ENCODE measurements around the gene SAP130.

Gene SAP130

DNA sequence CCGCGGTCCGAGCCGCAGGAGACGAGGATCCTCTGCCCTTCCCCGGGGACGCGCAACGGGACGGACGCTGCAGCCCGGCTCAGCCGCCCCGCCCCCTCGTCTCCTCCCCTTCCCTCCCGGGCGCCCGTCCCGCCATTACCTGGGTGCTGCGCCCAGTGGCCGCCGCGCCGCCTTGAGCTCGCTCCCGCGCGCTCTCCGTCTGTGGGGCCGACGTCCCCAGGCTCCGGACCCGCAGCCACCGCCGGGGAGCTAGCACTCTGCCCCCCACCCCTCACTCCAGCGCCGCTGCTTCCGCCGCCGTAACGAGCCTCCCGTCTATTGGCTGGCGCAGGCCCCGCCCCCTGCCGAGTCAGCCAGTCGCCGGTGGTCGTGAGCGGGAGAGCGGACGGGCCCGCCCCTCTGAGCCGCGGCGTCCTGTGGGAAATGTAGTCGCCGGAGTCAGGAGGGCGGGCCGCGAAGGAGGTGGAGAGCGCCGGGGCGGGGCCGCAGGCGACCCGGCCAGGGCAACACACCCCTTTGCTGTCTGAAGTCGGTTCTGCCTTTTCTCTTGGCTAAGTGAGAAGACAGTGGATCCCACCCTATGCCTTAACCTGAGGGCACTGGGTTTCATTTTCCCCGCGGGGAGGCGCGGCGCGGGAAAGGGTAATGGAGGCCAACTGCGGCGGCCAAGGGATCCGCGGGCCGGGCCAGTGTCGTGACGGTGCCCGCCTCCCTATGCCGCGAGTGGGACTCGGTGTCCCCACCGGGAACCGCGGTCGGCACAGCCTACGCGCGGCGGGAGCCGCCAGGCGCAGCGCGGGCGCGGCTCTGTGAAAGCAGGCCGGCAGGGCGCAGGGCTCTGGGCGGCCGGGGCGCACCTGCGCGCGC is at the start of gene SAP130:
TSS of gene SAP130 (minus strand) at position 259 of the 867 bp plus-strand sequence. CDS start 1,767 bp downstream, outside the sequence.
- peak; percentile 91 for DNase-seq

DNA sequence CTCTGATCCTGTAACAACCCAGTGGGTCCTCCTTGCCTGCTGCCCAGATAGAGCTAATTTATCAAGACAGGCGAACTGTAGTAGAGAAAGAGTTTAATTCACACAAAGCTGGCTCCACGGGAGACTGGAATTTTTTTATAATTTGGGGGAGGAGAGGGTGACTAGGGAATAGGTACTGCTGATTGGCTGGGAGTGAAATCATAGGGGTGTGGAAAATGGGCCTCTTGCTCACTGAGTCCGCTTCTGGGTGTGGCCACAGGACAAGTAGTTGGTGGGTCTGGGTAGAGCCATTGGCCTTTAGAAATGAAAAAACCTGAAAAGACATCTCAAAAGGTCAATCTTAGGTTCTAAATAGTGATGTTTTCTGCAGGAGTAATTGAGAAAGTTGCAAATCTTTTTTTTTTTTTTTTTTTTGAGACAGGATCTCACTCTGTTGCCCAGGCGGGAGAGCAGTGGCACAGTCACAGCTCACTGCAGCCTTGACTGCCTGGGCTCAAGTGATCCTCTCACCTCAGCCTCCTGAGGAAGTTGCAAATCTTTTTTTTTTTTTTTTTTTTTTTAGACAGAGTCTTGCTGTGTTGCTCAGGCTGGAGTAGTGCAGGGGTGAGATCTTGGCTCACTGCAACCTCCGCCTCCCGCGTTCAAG is 48.7 kb upstream of the SAP130 start:
- DNase-seq = no peak

GRCh38 chr2:128073278-128073677 is 45.4 kb upstream of the SAP130 start:
- DNase-seq = no peak

DNA sequence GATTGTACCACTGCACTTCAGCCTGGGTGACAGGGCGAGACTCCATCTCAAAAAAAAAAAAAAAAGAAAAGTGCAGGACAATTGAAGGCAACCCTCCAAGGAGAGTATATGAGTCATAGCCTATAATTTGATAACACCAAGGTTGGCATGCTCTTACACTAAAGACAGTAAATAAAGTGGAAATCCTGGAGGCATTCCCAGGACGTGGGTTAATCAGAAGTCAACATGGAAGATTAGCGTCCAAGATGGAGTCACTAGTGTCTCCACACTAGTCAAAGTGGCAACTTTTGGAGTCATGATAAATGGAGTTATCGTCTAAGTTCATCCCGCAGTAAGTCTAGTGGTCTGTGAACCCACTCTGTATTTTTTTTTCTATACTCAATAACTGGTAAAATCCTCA is 41.9 kb upstream of the SAP130 start:
- DNase-seq = no peak

- DNase-seq = no peak
These were observed 36.5 kb upstream of the SAP130 start for GRCh38 chr2:128064353-128064752.

DNA sequence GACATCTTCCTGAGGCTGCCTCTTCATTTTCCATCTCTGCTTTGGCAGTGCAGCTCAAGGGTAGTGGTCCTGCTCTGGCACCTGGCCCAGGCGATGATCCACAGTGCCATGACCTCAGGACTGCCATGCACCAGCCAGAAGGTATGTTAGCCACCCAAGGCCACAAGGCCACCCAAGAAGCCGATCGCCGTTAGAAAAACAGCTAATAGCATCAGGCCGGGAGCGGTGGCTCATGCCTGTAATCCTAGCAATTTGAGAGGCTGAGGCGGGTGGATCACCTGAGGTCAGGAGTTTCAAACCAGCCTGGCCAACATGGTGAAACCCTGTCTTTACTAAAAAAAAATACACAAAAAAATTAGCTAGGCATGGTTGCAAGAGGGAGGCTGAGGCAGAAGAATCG is 34.7 kb upstream of the SAP130 start:
- DNase-seq = no peak

- DNase-seq = no peak
These were observed 30.3 kb upstream of the SAP130 start for GRCh38 chr2:128058114-128058513.

DNA sequence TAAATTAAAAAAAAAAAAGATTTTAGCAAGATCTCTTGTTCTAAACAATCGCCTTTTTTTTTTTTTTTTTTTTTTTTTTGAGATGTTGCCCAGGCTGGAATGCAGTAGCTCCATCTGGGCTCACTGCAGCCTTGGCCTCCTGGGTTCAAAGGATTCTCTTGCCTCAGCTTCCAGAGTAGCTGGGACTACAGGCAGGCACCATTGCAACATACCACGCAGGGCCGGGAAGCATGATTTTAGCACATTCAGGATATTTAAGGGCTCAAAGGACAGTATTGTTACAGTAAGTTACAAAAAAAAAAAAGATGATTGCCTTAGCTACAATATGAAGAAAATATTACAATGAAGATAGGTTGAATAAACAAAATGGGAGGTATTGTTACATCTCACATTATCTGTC is 29.5 kb upstream of the SAP130 start:
- DNase-seq = no peak

DNA sequence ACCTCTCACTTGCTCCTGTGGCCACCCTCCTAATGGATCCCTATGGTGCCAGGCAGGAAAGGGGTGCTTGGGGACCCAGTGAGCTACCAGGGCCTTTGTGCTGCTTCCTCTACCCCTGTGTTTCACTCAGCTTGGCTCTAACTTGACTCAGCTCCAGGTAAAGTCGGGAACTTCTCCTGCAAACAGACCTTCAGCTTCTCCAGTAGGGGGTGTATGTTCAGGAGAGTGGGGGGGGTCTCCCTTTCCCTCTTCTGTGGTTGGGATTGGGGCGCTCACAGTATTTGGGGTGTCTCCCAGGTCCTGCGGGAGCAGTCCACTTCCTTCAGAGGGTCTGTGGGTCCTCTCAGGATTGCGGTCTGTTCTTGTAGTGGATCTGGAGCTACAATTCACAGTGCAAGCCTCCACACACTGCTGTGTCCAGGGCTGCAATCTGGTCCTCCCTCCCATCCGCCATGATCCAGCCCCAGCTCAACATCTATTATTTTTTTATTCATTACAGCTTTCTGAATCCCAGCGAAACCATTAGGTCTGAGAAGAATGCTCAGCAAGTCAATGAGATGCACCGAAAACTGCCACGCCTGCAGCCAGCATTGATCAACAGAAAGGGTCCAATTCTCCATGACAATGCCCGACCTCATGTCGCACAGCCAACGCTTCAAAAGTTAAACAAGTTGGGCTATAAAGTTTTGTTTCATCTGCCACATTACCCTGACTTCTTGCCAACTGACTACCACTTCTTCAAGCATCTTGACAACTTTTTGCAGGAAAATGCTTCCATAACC is 26.4 kb upstream of the SAP130 start:
- no peak for DNase-seq

- no peak for DNase-seq
These were observed 25.5 kb upstream of the SAP130 start for GRCh38 chr2:128053331-128053730.

DNA sequence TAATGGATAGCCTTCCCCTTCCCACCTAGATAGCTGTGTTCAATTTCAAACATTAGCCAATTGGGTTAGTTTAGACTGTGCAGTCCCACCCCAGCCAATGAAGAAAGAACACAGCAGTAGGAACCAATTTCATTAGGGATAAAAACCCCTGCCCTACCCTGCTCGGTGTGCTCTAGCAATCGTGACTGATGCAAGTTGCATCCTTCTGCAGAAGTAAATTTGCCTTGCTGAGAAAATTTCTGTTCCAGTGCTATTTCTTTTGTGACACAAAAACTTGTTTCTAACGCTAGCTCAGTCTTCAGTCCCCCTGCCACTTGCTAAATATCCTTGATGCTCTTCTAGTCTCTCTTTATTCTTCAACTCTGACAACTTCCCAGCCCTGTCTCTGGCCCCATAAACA is 15.2 kb upstream of the SAP130 start:
- DNase-seq = no peak

DNA sequence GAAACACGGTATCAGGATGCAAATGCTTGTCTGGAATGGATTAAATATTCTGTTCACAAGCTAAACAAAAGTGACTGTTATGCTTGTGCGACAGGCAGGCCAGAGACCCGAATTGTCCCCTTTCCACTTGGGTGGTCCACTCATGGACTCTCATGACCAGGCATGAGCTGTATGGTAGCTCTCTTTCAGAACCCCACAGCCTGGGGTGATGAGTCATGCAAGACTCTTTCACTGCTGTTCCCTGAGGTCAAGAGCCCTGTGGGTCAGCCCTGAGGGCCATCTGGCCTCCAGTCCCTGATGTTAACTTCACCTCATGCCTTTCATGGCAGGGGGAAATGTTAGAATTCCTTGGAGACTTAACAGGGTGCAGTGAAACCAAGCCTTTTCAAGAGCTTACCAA is 13.7 kb upstream of the SAP130 start:
- no peak for DNase-seq

GRCh38 chr2:128040166-128040771 is 12.4 kb upstream of the SAP130 start:
- no peak for DNase-seq

DNA sequence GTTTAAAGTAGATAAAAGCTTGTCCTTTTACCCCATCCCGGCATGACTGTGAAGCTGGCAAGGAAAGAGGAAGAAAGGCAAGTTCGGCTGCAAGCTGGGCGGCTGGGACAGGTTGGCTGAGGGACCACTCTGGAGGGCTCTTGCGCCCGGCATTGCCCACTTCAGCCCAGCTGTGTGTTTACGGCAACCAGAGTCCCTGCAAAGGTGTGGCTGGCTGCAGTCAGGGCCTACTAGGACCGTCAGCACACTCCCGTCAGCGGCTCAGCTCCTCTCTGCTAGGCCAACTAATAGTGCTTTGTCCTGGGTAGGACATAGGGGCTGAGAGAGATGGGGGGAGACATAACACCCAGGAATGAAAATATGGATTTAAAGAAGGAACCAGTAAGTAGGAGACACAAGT is 11.7 kb upstream of the SAP130 start:
- DNase-seq = no peak

DNA sequence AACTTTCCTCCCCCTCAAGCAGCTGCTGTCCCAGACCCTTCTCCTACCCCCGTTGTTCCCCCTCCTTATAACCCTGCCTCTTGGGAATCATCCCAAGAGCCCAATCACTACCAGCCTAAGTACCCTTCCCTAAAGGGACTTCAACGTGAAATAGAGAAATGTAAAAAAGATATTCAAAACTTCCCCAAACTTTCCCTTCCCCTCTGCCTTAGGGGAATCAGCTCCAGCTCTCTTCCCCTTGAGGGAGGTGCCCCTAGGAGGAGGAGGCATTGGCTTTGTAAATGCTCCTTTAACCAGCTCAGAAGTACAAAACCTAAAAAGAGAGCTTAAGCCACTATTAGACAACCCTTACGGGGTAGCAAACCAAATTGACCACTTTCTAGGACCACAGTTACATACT is 10.6 kb upstream of the SAP130 start:
- no peak for DNase-seq

DNA sequence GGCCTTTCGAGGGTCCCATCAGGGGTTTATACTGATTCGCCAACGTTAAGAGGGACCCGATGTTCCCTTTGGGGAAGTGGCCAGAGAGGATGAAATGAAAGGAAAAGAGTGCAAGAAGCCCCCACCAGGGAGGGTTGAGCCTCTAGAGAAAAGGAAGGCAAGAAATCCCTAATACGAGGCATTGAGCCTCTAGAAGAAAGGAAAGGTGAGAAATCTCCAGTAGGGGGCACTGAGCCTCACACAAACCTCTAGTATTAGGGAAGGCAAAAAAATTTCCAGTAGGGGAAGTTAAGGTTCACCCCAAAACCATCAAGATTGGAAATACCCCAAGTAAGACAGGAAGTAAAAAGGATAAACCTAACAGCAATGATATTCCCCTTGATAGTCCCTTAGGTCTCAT is 9.8 kb upstream of the SAP130 start:
- no peak for DNase-seq

DNA sequence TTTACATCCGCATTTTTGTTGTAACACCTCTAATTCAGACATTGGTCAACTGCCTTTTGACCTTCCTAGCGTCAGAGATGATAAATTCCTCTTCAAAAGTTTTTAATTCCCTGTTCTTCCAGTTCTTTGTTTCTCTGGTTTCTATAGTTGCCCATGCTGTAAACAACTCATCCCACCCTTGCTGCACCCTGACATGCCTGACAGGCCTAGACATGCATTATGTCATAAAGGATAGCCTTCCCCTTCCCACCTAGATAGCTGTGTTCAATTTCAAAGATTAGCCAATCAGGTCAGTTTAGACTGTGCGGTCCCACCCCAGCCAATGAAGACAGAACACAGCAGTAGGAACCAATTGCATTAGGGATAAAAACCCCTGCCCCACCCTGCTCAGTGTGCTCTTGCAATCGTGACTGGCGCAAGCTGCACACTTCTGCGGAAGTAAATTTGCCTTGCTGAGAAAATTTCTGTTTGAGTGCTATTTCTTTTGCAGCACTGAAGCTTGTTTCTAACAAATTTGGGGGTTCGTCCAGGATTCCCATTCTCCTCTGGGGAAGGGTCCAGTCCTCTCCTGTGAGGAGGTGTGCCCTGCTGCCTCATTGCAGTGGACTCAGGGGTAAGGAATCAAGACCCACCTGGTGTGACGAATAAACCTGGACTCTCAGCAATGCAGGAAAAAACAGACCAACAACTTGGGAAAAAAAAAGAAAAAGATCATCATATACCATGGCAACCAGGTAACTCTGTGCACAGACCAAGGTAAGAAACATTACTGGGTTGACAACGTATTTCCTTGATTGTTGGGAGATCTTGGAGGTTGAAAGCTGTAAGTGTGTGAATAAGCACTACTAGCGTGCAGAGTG is 9.1 kb upstream of the SAP130 start:
- DNase-seq = no peak

- DNase-seq = no peak
These were observed 4.2 kb upstream of the SAP130 start for GRCh38 chr2:128032092-128032491.

DNA sequence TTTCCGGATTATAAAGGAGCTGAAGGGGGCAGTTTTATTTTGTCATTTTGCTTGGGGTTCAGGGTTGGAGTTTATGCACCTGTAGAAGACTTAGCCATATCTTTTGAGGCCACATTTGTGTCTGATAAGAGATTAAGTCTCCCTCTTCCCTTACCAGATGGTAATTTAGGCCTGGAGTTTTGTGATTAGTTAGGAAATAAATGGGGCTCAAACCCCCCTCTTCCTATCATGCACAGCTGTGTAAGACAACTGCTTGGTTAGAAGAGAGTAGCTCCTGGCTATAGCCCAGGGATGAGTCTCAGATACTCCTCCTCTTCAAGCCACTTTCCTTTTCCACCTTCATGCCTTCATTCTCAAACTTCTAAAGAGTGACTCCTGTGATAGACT is 802 bp upstream of the SAP130 start:
- no peak for DNase-seq

GRCh38 chr2:128027278-128027800 is 520 bp downstream of the SAP130 start:
- peak; percentile 95 for DNase-seq

DNA sequence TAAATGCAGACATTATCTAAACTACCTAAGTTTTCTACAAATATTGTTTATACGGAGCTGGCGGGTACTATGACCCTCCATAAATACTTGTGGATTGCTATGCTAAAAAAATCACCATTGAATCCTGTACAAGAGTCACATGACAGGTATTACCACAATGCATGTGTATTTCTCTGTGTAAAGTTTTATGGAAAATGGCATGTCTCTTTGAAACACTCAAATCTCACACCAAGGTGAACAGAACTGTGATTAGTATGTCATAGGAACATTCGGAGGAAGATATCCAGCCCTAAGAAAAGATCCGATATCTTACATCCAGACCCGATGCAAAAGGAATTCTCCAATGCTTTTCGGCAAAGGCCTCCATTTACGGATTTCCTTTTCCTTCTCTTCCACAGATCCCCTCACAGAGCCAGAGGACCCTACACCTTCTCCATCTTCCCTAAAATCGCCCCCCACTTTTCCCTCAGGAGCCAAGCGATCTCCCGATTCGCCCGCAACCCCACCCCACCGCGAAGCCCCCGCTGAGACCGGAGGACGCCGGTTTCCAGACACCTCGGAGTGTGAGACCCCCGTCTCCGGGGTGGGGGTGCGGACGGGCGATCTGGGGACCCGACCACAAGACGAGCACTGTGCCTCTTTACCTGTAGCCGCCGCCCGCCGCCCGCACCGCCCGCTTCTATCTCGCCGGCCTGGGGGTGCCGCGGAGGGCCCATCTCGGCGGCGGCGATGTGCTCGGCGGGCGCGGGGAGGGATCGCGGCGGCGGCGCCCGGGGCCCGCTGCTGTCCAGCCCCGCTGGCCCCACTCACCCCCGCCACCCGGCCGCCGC is 1.2 kb downstream of the SAP130 start:
- no peak for DNase-seq
